ENCODE results near the gene TOPAZ1.

GRCh38 chr3:44334326-44334725 lies 92.6 kb downstream of the TOPAZ1 start:
- TF ChIP-seq CTCF (IDR thresholded peaks at IDR 0.05; ENCODE audit: low read depth, low read length), result no peak
- TF ChIP-seq EZH2phosphoT487 (IDR thresholded peaks at IDR 0.05; ENCODE audit: low read depth), result no peak

Measured in OCI-LY3 (cell line).